H9 (cell line): Measurements from ENCODE around the gene PRR7. TPM values are rescaled to one million over a fixed set of nuclear protein-coding genes. Genes with fewer than 3 reads are reported as not detected.
A peak's percentile ranks its signal among the peaks of the same experiment; 100 is the strongest.

Source experiments
- DNase-seq: peaks from one replicate; pipeline ENCODE4 v3.0.0-alpha.2; 2017
- H2AFZ ChIP-seq: one replicate; pipeline ENCODE4 v1.6.1; 2013; ENCODE audit warnings: mild to moderate bottlenecking, low read length, control low read depth, moderate library complexity
- H2AK5ac ChIP-seq: 2 replicates; pipeline ENCODE4 v1.6.1; 2013; ENCODE audit warnings: low read length, control low read depth, mixed read lengths; ENCODE audit not compliant: insufficient read length
- H2BK120ac ChIP-seq: one replicate; pipeline ENCODE4 v1.6.1; 2013; ENCODE audit warnings: low read depth, mild to moderate bottlenecking, low read length, control low read depth, inconsistent platforms; ENCODE audit not compliant: poor library complexity, severe bottlenecking
- H2BK12ac ChIP-seq: 2 replicates; pipeline ENCODE4 v1.6.1; 2013; ENCODE audit warnings: low read length, control low read depth, mixed read lengths, low read depth; ENCODE audit not compliant: insufficient read length
- H2BK15ac ChIP-seq: 2 replicates; pipeline ENCODE4 v1.6.1; 2013; ENCODE audit warnings: low read depth, low read length, control low read depth
- H2BK20ac ChIP-seq: one replicate; pipeline ENCODE4 v1.6.1; 2013; ENCODE audit warnings: low read depth, mild to moderate bottlenecking, low read length, control low read depth, inconsistent platforms; ENCODE audit not compliant: poor library complexity, severe bottlenecking
- H2BK5ac ChIP-seq: 2 replicates; pipeline ENCODE4 v1.6.1; 2013; ENCODE audit warnings: low read length, control low read depth, mixed read lengths; ENCODE audit not compliant: insufficient read length
- H3K14ac ChIP-seq: 2 replicates; pipeline ENCODE4 v1.6.1; 2013; ENCODE audit warnings: low read length, control low read depth; ENCODE audit not compliant: insufficient read depth
- H3K18ac ChIP-seq: 2 replicates; pipeline ENCODE4 v1.6.1; 2013; ENCODE audit warnings: low read depth, mild to moderate bottlenecking, mixed read lengths, low read length, control low read depth; ENCODE audit not compliant: insufficient read length
- H3K23ac ChIP-seq: 2 replicates; pipeline ENCODE4 v1.6.1; 2013; ENCODE audit warnings: low read length, control low read depth, mixed read lengths, low read depth; ENCODE audit not compliant: insufficient read length
- H3K23me2 ChIP-seq: 2 replicates; pipeline ENCODE4 v1.6.1; 2013; ENCODE audit warnings: low read depth, mild to moderate bottlenecking, mixed read lengths, low read length, control low read depth; ENCODE audit not compliant: insufficient read length, poor library complexity, severe bottlenecking
- H3K27ac ChIP-seq: 2 replicates; pipeline ENCODE4 v1.5.1; 2013; ENCODE audit warnings: low read length, control low read depth, mixed read lengths, low read depth; ENCODE audit not compliant: insufficient read length
- H3K27me3 ChIP-seq: 2 replicates; pipeline ENCODE4 v1.6.1; 2013; ENCODE audit warnings: low read length, control low read depth, inconsistent platforms; ENCODE audit not compliant: insufficient read depth
- H3K4ac ChIP-seq: 2 replicates; pipeline ENCODE4 v1.6.1; 2013; ENCODE audit warnings: low read depth, mild to moderate bottlenecking, control low read depth, inconsistent platforms, low read length, moderate library complexity
- H3K4me1 ChIP-seq: 2 replicates; pipeline ENCODE4 v1.6.1; 2013; ENCODE audit warnings: low read length, control low read depth, inconsistent platforms; ENCODE audit not compliant: insufficient read depth
- H3K4me2 ChIP-seq: 2 replicates; pipeline ENCODE4 v1.6.1; 2013; ENCODE audit warnings: low read length, control low read depth, mixed read lengths; ENCODE audit not compliant: insufficient read length, insufficient read depth
- H3K56ac ChIP-seq: 2 replicates; pipeline ENCODE4 v1.6.1; 2013; ENCODE audit warnings: low read depth, mild to moderate bottlenecking, mixed read lengths, low read length, control low read depth; ENCODE audit not compliant: insufficient read length
- H3K79me1 ChIP-seq: 2 replicates; pipeline ENCODE4 v1.6.1; 2013; ENCODE audit warnings: low read depth, mild to moderate bottlenecking, moderate library complexity, low read length, control low read depth, inconsistent platforms; ENCODE audit not compliant: insufficient read depth, poor library complexity, severe bottlenecking
- H3K79me2 ChIP-seq: 2 replicates; pipeline ENCODE4 v1.6.1; 2013; ENCODE audit warnings: low read length, control low read depth, inconsistent platforms; ENCODE audit not compliant: insufficient read depth
- H3K9ac ChIP-seq: 2 replicates; pipeline ENCODE4 v1.6.1; 2013; ENCODE audit warnings: low read length, control low read depth, mixed read lengths; ENCODE audit not compliant: insufficient read length; ENCODE audit errors: extremely low read depth
- H3K9me3 ChIP-seq: one replicate; pipeline ENCODE4 v1.6.1; 2013; ENCODE audit warnings: low read depth, low read length, inconsistent platforms; ENCODE audit not compliant: control insufficient read depth
- H3T11ph ChIP-seq: one replicate; pipeline ENCODE4 v1.6.1; 2013; ENCODE audit warnings: mild to moderate bottlenecking, low read length, control low read depth, inconsistent platforms
- H4K20me1 ChIP-seq: one replicate; pipeline ENCODE4 v1.6.1; 2013; ENCODE audit not compliant: control insufficient read depth, insufficient read length, insufficient read depth
- H4K5ac ChIP-seq: 2 replicates; pipeline ENCODE4 v1.6.1; 2013; ENCODE audit warnings: low read depth, mild to moderate bottlenecking, mixed read lengths, low read length, control low read depth; ENCODE audit not compliant: insufficient read length
- H4K8ac ChIP-seq: replicated peaks from 2 replicates; pipeline ENCODE4 v1.6.1; 2013; ENCODE audit warnings: low read length, control low read depth, mixed read lengths, low read depth; ENCODE audit not compliant: insufficient read length
- H4K91ac ChIP-seq: 2 replicates; pipeline ENCODE4 v1.6.1; 2013; ENCODE audit warnings: low read depth, mild to moderate bottlenecking, moderate library complexity, mixed read lengths, low read length, control low read depth; ENCODE audit not compliant: insufficient read length
- H3K27ac Mint-ChIP-seq, 3 experiments: 2 replicates in 2 of 3; 3 replicates in 1 of 3; pipeline ENCODE4 v1.8.0; 2020 to 2021; ENCODE audit warnings: mixed read lengths in 3 of 3, mild to moderate bottlenecking in 1 of 3, moderate library complexity in 1 of 3
- H3K27me3 Mint-ChIP-seq: 2 replicates; pipeline ENCODE4 v1.8.0; 2021; ENCODE audit warnings: low read depth, mild to moderate bottlenecking, moderate library complexity, mixed read lengths
- H3K36me3 Mint-ChIP-seq, 3 experiments: 2 replicates in 2 of 3; 3 replicates in 1 of 3; pipeline ENCODE4 v1.8.0; 2020 to 2021; ENCODE audit warnings: low read depth in 3 of 3, mixed read lengths in 3 of 3; ENCODE audit not compliant: insufficient read depth in 1 of 3
- H3K4me1 Mint-ChIP-seq, 2 experiments: 2 replicates each; pipeline ENCODE4 v1.8.0; 2020; ENCODE audit warnings: mixed read lengths in 2 of 2
- H3K4me3 Mint-ChIP-seq, 2 experiments: 2 replicates in 1 of 2; 3 replicates in 1 of 2; pipeline ENCODE4 v1.8.0; 2020 to 2021; ENCODE audit warnings: mild to moderate bottlenecking in 2 of 2, mixed read lengths in 2 of 2, moderate library complexity in 1 of 2
- H3K9me3 Mint-ChIP-seq, 2 experiments: 2 replicates in 1 of 2; 3 replicates in 1 of 2; pipeline ENCODE4 v1.8.0; 2020; ENCODE audit warnings: mild to moderate bottlenecking in 2 of 2, mixed read lengths in 2 of 2, moderate library complexity in 1 of 2
- CTCF ChIP-seq: fragments of 200-600 bp; sonication (generic); conservative IDR thresholded peaks from 3 replicates; pipeline ENCODE4 v1.8.0; 2021; ENCODE audit warnings: antibody characterized with exemption, mild to moderate bottlenecking
- WGBS: extraction: QIAGEN DNeasy Blood & Tissue Kit; methylation state at CpG from one replicate; pipeline ENCODE4 v1.1.7; 2013; ENCODE audit warnings: missing lambda C conversion rate, low lambda C conversion rate, mixed read lengths; ENCODE audit not compliant: insufficient read length; ENCODE audit errors: extremely low coverage; 5-methylcytosine and 5-hydroxymethylcytosine counted together
- total RNA-seq: library from RNA; stranded (reverse); gene quantifications from 2 replicates; pipeline ENCODE4 v1.2.1, GENCODE V29; 2021

PRR7 gene
- total RNA-seq, 1 experiment from 2014 or later, result 9.6 TPM

GRCh38 chr5:177469750-177470525, 23.3 kb downstream of the PRR7 start:
- Histone ChIP-seq H3K79me2 (peaks cover 26% of the 10 kb centered on the region; the same call in 1 of the 2 replicates), H3K4me1 (peaks cover 21% of the 10 kb centered on the region; the same call in 1 of the 2 replicates)

More at GRCh38 chr5:177469750-177470525, 23.3 kb downstream of the PRR7 start:
- Histone ChIP-seq H4K20me1 (no peaks in the 10 kb centered on the region), H2BK12ac (no peak overlapping the region), H4K91ac (no peak overlapping the region), H3K4ac (no peak overlapping the region), H2BK15ac (no peak overlapping the region), H3K27ac (no peak overlapping the region), H4K5ac (no peak overlapping the region), H3K18ac (no peak overlapping the region), H3K23me2 (peaks cover 4% of the 10 kb centered on the region), H3K23ac (no peak overlapping the region), H2AK5ac (no peak overlapping the region), H2AFZ (no peak overlapping the region), H3K14ac (peak overlapping the region; percentile 11; the same call in 1 of the 2 replicates), H4K8ac (no peak overlapping the region), H3T11ph (no peak overlapping the region), H3K27me3 (no peaks in the 10 kb centered on the region), H3K9me3 (no peaks in the 10 kb centered on the region), H3K79me1 (peaks cover 10% of the 10 kb centered on the region), H2BK5ac (no peak overlapping the region), H3K4me2 (no peak overlapping the region), H2BK120ac (no peak overlapping the region), H3K9ac (no peak overlapping the region), H3K56ac (no peak overlapping the region), H2BK20ac (no peak overlapping the region)
- Mint-ChIP-seq H3K27ac (peak overlapping the region; percentile 95 to 96 (median 95)), H3K4me3 (peak overlapping the region; percentile 83 to 89), H3K27me3 (no peaks in the 10 kb centered on the region; the same call in 1 of the 2 replicates), H3K36me3 (peaks cover 52 to 71% (median 69%) of the 10 kb centered on the region in 3 experiments), H3K4me1 (peaks cover 28 to 51% of the 10 kb centered on the region in 2 experiments), H3K9me3 (peaks cover 2 to 11% of the 10 kb centered on the region in 2 experiments; a peak in 1 of 5 replicates)
- TF ChIP-seq CTCF, result no peak
- no peak for DNase-seq
- WGBS, result no CpG with 5 or more reads among the region's 8 CpGs
